ENCODE data around the gene FUT4.
A peak's percentile ranks its signal among the peaks of the same experiment; 100 is the strongest.
"Not testable (repeated sequence)": the region's sequence is repeated elsewhere in the genome, so short reads cannot be mapped to it uniquely, and the experiment has no call there.

The FUT4 gene

GRCh38 chr11:94543695-94544645 lies at the start of gene FUT4:
TSS of gene FUT4 (plus strand) at chr11:94543921. CDS start at chr11:94544134, 213 bp downstream.
- DNase-seq (ENCODE audit: low spot score): peak; percentile 93

GRCh38 chr11:94494126-94494680 lies 49.5 kb upstream of the FUT4 start:
- no peak for DNase-seq (ENCODE audit: low spot score)

- DNase-seq (ENCODE audit: low spot score): no peak
Measured at GRCh38 chr11:94500181-94500580, 43.5 kb upstream of the FUT4 start.

GRCh38 chr11:94501522-94501921 lies 42.2 kb upstream of the FUT4 start:
- DNase-seq (ENCODE audit: low spot score): no peak

- no peak for DNase-seq (ENCODE audit: low spot score)
Measured at GRCh38 chr11:94504689-94505293, 38.9 kb upstream of the FUT4 start.

GRCh38 chr11:94506513-94506912 lies 37.2 kb upstream of the FUT4 start:
- DNase-seq (ENCODE audit: low spot score): not testable (repeated sequence)

- no peak for DNase-seq (ENCODE audit: low spot score)
Measured at GRCh38 chr11:94507485-94507884, 36.2 kb upstream of the FUT4 start.

- peak; percentile 72 for DNase-seq (ENCODE audit: low spot score)
Measured at GRCh38 chr11:94511932-94512781, 31.6 kb upstream of the FUT4 start, which contains the start of gene C11orf97. TSS of gene C11orf97 (plus strand) at chr11:94512461. CDS start at chr11:94512529, 68 bp downstream.

- DNase-seq (ENCODE audit: low spot score): no peak
Measured at GRCh38 chr11:94513091-94513490, 30.6 kb upstream of the FUT4 start.

GRCh38 chr11:94515398-94515797 lies 28.3 kb upstream of the FUT4 start:
- DNase-seq (ENCODE audit: low spot score): no peak

GRCh38 chr11:94516725-94517124 lies 27.0 kb upstream of the FUT4 start:
- no peak for DNase-seq (ENCODE audit: low spot score)

GRCh38 chr11:94518300-94518699 lies 25.4 kb upstream of the FUT4 start:
- no peak for DNase-seq (ENCODE audit: low spot score)

GRCh38 chr11:94519478-94520084 lies 24.1 kb upstream of the FUT4 start:
- DNase-seq (ENCODE audit: low spot score): no peak

- no peak for DNase-seq (ENCODE audit: low spot score)
Measured at GRCh38 chr11:94521684-94522083, 22.0 kb upstream of the FUT4 start.

- no peak for DNase-seq (ENCODE audit: low spot score)
Measured at GRCh38 chr11:94524341-94524740, 19.4 kb upstream of the FUT4 start.

- DNase-seq (ENCODE audit: low spot score): no peak
Measured at GRCh38 chr11:94525546-94526324, 18.0 kb upstream of the FUT4 start.

- DNase-seq (ENCODE audit: low spot score): no peak
Measured at GRCh38 chr11:94526645-94527438, 16.9 kb upstream of the FUT4 start.

GRCh38 chr11:94528551-94528950 lies 15.2 kb upstream of the FUT4 start:
- no peak for DNase-seq (ENCODE audit: low spot score)

- DNase-seq (ENCODE audit: low spot score): no peak
Measured at GRCh38 chr11:94532211-94532610, 11.5 kb upstream of the FUT4 start.

- DNase-seq (ENCODE audit: low spot score): no peak
Measured at GRCh38 chr11:94533206-94533605, 10.5 kb upstream of the FUT4 start.
